GM23338 (cell line): Measurements from ENCODE around the gene LPP. TPM values are rescaled to one million over a fixed set of nuclear protein-coding genes. Genes with fewer than 3 reads are reported as not detected.
A peak's percentile ranks its signal among the peaks of the same experiment; 100 is the strongest.

ENCODE experiments used
- ATAC-seq: fragments of 200-7000 bp; cut with Tn5 transposase; 3 replicates; pipeline ENCODE4 v1.9.1; 2020
- DNase-seq: peaks from one replicate; pipeline ENCODE4 v3.0.0-alpha.2; 2015; ENCODE audit warnings: low spot score
- H2AFZ ChIP-seq: fragments of 200-600 bp; sonication (generic); 2 replicates; pipeline ENCODE4 v1.8.0; 2016; ENCODE audit warnings: antibody characterized with exemption, mild to moderate bottlenecking, moderate library complexity
- H3F3A ChIP-seq: fragments of 200-600 bp; sonication (generic); replicated peaks from 2 replicates; pipeline ENCODE4 v1.8.0; 2017; ENCODE audit warnings: antibody characterized with exemption, mixed run types, low read depth
- H3K27ac ChIP-seq: fragments of 200-600 bp; sonication (generic); 2 replicates; pipeline ENCODE4 v1.6.1; 2016; ENCODE audit warnings: low read depth
- H3K27me3 ChIP-seq: fragments of 200-600 bp; sonication (generic); 2 replicates; pipeline ENCODE4 v1.8.0; 2016; ENCODE audit warnings: mild to moderate bottlenecking, mixed run types, moderate library complexity; ENCODE audit not compliant: insufficient read depth
- H3K36me3 ChIP-seq: fragments of 200-600 bp; sonication (generic); 2 replicates; pipeline ENCODE4 v1.8.0; 2016; ENCODE audit warnings: mild to moderate bottlenecking; ENCODE audit not compliant: insufficient read depth
- H3K4me1 ChIP-seq: fragments of 200-600 bp; sonication (generic); 2 replicates; pipeline ENCODE4 v1.8.0; 2016; ENCODE audit warnings: mild to moderate bottlenecking, moderate library complexity; ENCODE audit not compliant: insufficient read depth
- H3K4me2 ChIP-seq: fragments of 200-600 bp; sonication (generic); 2 replicates; pipeline ENCODE4 v1.7.1; 2017; ENCODE audit warnings: mixed run types
- H3K4me3 ChIP-seq: fragments of 200-600 bp; sonication (generic); 2 replicates; pipeline ENCODE4 v1.6.1; 2016; ENCODE audit warnings: mixed run types
- H3K79me2 ChIP-seq: fragments of 200-600 bp; sonication (generic); replicated peaks from 2 replicates; pipeline ENCODE4 v1.8.0; 2017; ENCODE audit warnings: mild to moderate bottlenecking; ENCODE audit not compliant: insufficient read depth
- H3K9me2 ChIP-seq: fragments of 200-600 bp; sonication (generic); 2 replicates; pipeline ENCODE4 v1.8.0; 2017; ENCODE audit not compliant: insufficient read depth
- H4K20me1 ChIP-seq: fragments of 200-600 bp; sonication (generic); replicated peaks from 2 replicates; pipeline ENCODE4 v1.8.0; 2017; ENCODE audit warnings: mild to moderate bottlenecking; ENCODE audit not compliant: insufficient read depth
- H3K27ac Mint-ChIP-seq: 2 replicates; pipeline ENCODE4 v1.8.0; 2020; ENCODE audit warnings: inconsistent platforms, mild to moderate bottlenecking, moderate library complexity, mixed read lengths
- H3K27me3 Mint-ChIP-seq: 3 replicates; pipeline ENCODE4 v1.8.0; 2022; ENCODE audit warnings: low read depth, mild to moderate bottlenecking, moderate library complexity, mixed read lengths, inconsistent platforms; ENCODE audit not compliant: insufficient read depth, poor library complexity
- H3K36me3 Mint-ChIP-seq: 3 replicates; pipeline ENCODE4 v1.8.0; 2021; ENCODE audit warnings: low read depth, mild to moderate bottlenecking, inconsistent platforms, moderate library complexity, mixed read lengths
- H3K4me1 Mint-ChIP-seq: 3 replicates; pipeline ENCODE4 v1.8.0; 2020; ENCODE audit warnings: mild to moderate bottlenecking, inconsistent platforms, mixed read lengths
- H3K4me3 Mint-ChIP-seq: 3 replicates; pipeline ENCODE4 v1.8.0; 2021; ENCODE audit warnings: moderate library complexity, mild to moderate bottlenecking, inconsistent platforms, mixed read lengths
- H3K9me3 Mint-ChIP-seq: 3 replicates; pipeline ENCODE4 v1.8.0; 2020; ENCODE audit warnings: moderate library complexity, mild to moderate bottlenecking, inconsistent platforms, mixed read lengths
- CREB1 ChIP-seq: fragments of 250-450 bp; sonication (Bioruptor Pico); IDR thresholded peaks from 2 replicates; pipeline ENCODE4 v1.5.0; 2020; ENCODE audit warnings: low read depth, mild to moderate bottlenecking, moderate library complexity
- EZH2 ChIP-seq: fragments of 200-600 bp; sonication (generic); IDR thresholded peaks from one replicate; pipeline ENCODE4 v1.8.0; 2017; ENCODE audit warnings: antibody characterized with exemption, mild to moderate bottlenecking, low read depth; ENCODE audit not compliant: unreplicated experiment
- JUNB ChIP-seq: IDR thresholded peaks from one replicate; pipeline ENCODE4 v1.6.1; 2016; ENCODE audit warnings: antibody characterized with exemption; ENCODE audit not compliant: unreplicated experiment
- STAT1 ChIP-seq: IDR thresholded peaks from one replicate; pipeline ENCODE4 v1.6.1; 2016; ENCODE audit warnings: antibody characterized with exemption; ENCODE audit not compliant: unreplicated experiment
- ZNF114 ChIP-seq: fragments of 250-450 bp; sonication (Bioruptor Pico); IDR thresholded peaks from 2 replicates; pipeline ENCODE4 v1.5.0; 2020; ENCODE audit warnings: mild to moderate bottlenecking, moderate library complexity
- polyA plus RNA-seq: library from polyadenylated mRNA; unstranded; fragments of >200 nt; fragmentation: Nextera tagmentation; extraction: Ambion mirVana; gene quantifications from 2 replicates; pipeline ENCODE4 v1.2.1, GENCODE V29; 2016
- total RNA-seq: library from RNA; depleted of rRNA; stranded (reverse); fragments of >200 nt; shearing (Covaris generic); gene quantifications from 2 replicates; pipeline ENCODE4 v1.2.3, GENCODE V29; 2014
- TF ChIP-seq, protein P1 (sequence below): fragments of 250-450 bp; sonication (Bioruptor Pico); IDR thresholded peaks from 2 replicates; pipeline ENCODE4 v1.5.0; 2020; ENCODE audit warnings: mild to moderate bottlenecking, moderate library complexity
- TF ChIP-seq, protein P2 (sequence below), 2 experiments: fragments of 200-600 bp in 1 of 2; sonication (generic) in 1 of 2; conservative IDR thresholded peaks; 2 replicates each; pipeline versions ENCODE4 v1.5.1 to v1.6.1; 2016 to 2017; ENCODE audit warnings: antibody characterized with exemption in 2 of 2, low read depth in 2 of 2, mild to moderate bottlenecking in 2 of 2, moderate library complexity in 1 of 2
- TF ChIP-seq, protein P3 (sequence below): IDR thresholded peaks from one replicate; pipeline ENCODE4 v1.6.1; 2018; ENCODE audit warnings: antibody characterized with exemption; ENCODE audit not compliant: unreplicated experiment

Gene LPP
- total and polyA plus RNA-seq, 2 experiments from 2014 or later, result 23.0 to 35.2 TPM

DNA sequence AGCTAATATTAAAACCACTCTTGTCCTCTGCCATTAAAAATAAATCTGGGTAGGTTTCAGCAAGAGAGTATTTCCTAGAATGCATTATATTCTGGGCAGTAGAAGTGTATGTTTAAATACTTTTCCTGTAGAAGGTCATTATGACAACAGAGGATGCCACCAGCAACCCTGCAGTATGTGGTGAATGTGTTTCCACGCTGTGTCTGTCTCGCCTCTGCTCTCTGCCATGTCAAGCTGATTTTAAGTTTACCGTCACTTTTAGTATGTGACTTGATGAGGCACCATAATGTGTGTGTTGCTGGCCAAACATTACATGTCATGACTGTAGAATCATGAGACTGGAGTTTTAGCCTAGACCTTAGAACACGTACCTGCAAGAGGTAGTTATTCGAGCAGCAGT is 211.2 kb downstream of the LPP start:
- Histone ChIP-seq H3K4me2 (no peak overlapping the region), H3F3A (no peaks in the 10 kb centered on the region), H3K27me3 (no peaks in the 10 kb centered on the region), H2AFZ (no peak overlapping the region), H4K20me1 (no peaks in the 10 kb centered on the region), H3K4me1 (peaks cover 4% of the 10 kb centered on the region), H3K79me2 (peaks cover 1% of the 10 kb centered on the region; the same call in 1 of the 2 replicates), H3K4me3 (no peak overlapping the region), H3K36me3 (no peaks in the 10 kb centered on the region), H3K9me2 (0 out of 2 replicates have a peak, but pooled peaks cover 2% of the 10 kb centered on the region), H3K27ac (peak overlapping the region; percentile 55; the same call in 1 of the 2 replicates)
- no peaks in the 10 kb centered on the region for H3K36me3 Mint-ChIP-seq
- DNase-seq (no peak), ATAC-seq (no peak)
- H3K27ac Mint-ChIP-seq, result no peak overlapping the region
- TF ChIP-seq STAT1, result no peak
- TF ChIP-seq, protein P1, sequence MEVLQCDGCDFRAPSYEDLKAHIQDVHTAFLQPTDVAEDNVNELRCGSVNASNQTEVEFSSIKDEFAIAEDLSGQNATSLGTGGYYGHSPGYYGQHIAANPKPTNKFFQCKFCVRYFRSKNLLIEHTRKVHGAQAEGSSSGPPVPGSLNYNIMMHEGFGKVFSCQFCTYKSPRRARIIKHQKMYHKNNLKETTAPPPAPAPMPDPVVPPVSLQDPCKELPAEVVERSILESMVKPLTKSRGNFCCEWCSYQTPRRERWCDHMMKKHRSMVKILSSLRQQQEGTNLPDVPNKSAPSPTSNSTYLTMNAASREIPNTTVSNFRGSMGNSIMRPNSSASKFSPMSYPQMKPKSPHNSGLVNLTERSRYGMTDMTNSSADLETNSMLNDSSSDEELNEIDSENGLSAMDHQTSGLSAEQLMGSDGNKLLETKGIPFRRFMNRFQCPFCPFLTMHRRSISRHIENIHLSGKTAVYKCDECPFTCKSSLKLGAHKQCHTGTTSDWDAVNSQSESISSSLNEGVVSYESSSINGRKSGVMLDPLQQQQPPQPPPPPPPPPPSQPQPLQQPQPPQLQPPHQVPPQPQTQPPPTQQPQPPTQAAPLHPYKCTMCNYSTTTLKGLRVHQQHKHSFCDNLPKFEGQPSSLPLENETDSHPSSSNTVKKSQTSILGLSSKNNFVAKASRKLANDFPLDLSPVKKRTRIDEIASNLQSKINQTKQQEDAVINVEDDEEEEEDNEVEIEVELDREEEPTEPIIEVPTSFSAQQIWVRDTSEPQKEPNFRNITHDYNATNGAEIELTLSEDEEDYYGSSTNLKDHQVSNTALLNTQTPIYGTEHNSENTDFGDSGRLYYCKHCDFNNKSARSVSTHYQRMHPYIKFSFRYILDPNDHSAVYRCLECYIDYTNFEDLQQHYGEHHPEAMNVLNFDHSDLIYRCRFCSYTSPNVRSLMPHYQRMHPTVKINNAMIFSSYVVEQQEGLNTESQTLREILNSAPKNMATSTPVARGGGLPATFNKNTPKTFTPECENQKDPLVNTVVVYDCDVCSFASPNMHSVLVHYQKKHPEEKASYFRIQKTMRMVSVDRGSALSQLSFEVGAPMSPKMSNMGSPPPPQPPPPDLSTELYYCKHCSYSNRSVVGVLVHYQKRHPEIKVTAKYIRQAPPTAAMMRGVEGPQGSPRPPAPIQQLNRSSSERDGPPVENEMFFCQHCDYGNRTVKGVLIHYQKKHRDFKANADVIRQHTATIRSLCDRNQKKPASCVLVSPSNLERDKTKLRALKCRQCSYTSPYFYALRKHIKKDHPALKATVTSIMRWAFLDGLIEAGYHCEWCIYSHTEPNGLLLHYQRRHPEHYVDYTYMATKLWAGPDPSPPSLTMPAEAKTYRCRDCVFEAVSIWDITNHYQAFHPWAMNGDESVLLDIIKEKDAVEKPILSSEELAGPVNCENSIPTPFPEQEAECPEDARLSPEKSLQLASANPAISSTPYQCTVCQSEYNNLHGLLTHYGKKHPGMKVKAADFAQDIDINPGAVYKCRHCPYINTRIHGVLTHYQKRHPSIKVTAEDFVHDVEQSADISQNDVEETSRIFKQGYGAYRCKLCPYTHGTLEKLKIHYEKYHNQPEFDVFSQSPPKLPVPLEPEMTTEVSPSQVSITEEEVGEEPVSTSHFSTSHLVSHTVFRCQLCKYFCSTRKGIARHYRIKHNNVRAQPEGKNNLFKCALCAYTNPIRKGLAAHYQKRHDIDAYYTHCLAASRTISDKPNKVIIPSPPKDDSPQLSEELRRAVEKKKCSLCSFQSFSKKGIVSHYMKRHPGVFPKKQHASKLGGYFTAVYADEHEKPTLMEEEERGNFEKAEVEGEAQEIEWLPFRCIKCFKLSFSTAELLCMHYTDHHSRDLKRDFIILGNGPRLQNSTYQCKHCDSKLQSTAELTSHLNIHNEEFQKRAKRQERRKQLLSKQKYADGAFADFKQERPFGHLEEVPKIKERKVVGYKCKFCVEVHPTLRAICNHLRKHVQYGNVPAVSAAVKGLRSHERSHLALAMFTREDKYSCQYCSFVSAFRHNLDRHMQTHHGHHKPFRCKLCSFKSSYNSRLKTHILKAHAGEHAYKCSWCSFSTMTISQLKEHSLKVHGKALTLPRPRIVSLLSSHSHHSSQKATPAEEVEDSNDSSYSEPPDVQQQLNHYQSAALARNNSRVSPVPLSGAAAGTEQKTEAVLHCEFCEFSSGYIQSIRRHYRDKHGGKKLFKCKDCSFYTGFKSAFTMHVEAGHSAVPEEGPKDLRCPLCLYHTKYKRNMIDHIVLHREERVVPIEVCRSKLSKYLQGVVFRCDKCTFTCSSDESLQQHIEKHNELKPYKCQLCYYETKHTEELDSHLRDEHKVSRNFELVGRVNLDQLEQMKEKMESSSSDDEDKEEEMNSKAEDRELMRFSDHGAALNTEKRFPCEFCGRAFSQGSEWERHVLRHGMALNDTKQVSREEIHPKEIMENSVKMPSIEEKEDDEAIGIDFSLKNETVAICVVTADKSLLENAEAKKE (CRISPR knock-in tag), result no peak
- no peak for TF ChIP-seq ZNF114 (CRISPR knock-in tag)
- TF ChIP-seq JUNB, result no peak
- TF ChIP-seq CREB1 (CRISPR knock-in tag), result no peak
- TF ChIP-seq, protein P2, sequence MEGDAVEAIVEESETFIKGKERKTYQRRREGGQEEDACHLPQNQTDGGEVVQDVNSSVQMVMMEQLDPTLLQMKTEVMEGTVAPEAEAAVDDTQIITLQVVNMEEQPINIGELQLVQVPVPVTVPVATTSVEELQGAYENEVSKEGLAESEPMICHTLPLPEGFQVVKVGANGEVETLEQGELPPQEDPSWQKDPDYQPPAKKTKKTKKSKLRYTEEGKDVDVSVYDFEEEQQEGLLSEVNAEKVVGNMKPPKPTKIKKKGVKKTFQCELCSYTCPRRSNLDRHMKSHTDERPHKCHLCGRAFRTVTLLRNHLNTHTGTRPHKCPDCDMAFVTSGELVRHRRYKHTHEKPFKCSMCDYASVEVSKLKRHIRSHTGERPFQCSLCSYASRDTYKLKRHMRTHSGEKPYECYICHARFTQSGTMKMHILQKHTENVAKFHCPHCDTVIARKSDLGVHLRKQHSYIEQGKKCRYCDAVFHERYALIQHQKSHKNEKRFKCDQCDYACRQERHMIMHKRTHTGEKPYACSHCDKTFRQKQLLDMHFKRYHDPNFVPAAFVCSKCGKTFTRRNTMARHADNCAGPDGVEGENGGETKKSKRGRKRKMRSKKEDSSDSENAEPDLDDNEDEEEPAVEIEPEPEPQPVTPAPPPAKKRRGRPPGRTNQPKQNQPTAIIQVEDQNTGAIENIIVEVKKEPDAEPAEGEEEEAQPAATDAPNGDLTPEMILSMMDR (conservative IDR thresholded peaks at IDR 0.05; ENCODE audit: low read depth in 2 of 2), result no peak
- no peak for TF ChIP-seq EZH2
- TF ChIP-seq, protein P3, sequence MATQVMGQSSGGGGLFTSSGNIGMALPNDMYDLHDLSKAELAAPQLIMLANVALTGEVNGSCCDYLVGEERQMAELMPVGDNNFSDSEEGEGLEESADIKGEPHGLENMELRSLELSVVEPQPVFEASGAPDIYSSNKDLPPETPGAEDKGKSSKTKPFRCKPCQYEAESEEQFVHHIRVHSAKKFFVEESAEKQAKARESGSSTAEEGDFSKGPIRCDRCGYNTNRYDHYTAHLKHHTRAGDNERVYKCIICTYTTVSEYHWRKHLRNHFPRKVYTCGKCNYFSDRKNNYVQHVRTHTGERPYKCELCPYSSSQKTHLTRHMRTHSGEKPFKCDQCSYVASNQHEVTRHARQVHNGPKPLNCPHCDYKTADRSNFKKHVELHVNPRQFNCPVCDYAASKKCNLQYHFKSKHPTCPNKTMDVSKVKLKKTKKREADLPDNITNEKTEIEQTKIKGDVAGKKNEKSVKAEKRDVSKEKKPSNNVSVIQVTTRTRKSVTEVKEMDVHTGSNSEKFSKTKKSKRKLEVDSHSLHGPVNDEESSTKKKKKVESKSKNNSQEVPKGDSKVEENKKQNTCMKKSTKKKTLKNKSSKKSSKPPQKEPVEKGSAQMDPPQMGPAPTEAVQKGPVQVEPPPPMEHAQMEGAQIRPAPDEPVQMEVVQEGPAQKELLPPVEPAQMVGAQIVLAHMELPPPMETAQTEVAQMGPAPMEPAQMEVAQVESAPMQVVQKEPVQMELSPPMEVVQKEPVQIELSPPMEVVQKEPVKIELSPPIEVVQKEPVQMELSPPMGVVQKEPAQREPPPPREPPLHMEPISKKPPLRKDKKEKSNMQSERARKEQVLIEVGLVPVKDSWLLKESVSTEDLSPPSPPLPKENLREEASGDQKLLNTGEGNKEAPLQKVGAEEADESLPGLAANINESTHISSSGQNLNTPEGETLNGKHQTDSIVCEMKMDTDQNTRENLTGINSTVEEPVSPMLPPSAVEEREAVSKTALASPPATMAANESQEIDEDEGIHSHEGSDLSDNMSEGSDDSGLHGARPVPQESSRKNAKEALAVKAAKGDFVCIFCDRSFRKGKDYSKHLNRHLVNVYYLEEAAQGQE, result no peak
- no peak overlapping the region for H3K4me3 Mint-ChIP-seq
- H3K9me3 Mint-ChIP-seq, result no peaks in the 10 kb centered on the region
- peaks cover 13% of the 10 kb centered on the region for H3K4me1 Mint-ChIP-seq
- peaks cover 7% of the 10 kb centered on the region for H3K27me3 Mint-ChIP-seq
